Prostate gland (tissue), 2 donors: ENCODE data around the gene EIF2AK2.

Source experiments
- POLR2A ChIP-seq: fragments of 450-650 bp; IDR thresholded peaks from one replicate; pipeline ENCODE4 v1.6.1; 2016; ENCODE audit warnings: antibody characterized with exemption, mild to moderate bottlenecking
- POLR2AphosphoS5 ChIP-seq: sonication (generic); formaldehyde crosslinking; IDR thresholded peaks from one replicate; pipeline ENCODE4 v1.6.1; 2017; ENCODE audit warnings: antibody characterized with exemption
- TF ChIP-seq, protein P1 (sequence below), 4 experiments: fragments of 200-600 bp in 2 of 4; fragments of 450-650 bp in 2 of 4; sonication (generic) in 2 of 4; IDR thresholded peaks; 1 replicate in 3 of 4; 2 replicates in 1 of 4; pipeline ENCODE4 v1.5.1; 2016 to 2019; ENCODE audit warnings: antibody characterized with exemption in 4 of 4, mild to moderate bottlenecking in 2 of 4, moderate library complexity in 2 of 4

DNA sequence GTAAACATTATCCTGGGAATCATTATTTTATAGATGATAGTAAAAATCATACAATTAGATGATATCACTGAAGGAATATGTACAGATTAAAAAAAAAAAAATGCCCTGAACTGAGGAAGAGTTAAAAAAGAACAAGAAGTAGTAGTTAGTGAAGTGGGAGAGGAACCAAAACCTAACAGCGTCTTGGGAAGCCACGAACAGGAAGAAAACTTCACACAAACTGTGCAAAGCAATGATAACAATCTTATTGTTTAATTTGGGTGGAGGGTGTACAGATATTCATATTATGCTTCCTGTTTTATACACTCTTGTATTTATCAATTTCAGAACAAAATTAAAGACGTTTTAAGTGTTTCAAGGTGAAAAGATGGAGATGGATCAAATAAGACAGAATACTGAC, 76.1 kb downstream of the EIF2AK2 start:
- TF ChIP-seq, protein P1, sequence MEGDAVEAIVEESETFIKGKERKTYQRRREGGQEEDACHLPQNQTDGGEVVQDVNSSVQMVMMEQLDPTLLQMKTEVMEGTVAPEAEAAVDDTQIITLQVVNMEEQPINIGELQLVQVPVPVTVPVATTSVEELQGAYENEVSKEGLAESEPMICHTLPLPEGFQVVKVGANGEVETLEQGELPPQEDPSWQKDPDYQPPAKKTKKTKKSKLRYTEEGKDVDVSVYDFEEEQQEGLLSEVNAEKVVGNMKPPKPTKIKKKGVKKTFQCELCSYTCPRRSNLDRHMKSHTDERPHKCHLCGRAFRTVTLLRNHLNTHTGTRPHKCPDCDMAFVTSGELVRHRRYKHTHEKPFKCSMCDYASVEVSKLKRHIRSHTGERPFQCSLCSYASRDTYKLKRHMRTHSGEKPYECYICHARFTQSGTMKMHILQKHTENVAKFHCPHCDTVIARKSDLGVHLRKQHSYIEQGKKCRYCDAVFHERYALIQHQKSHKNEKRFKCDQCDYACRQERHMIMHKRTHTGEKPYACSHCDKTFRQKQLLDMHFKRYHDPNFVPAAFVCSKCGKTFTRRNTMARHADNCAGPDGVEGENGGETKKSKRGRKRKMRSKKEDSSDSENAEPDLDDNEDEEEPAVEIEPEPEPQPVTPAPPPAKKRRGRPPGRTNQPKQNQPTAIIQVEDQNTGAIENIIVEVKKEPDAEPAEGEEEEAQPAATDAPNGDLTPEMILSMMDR (IDR thresholded peaks at IDR 0.05): no peak
- TF ChIP-seq POLR2AphosphoS5 (no peak), POLR2A (no peak)
